PFSK-1 (cell line): ENCODE results near the gene ZNF598.

Experiments used
- FOXP2 ChIP-seq: optimal IDR thresholded peaks from 2 replicates; pipeline ENCODE3; 2011; ENCODE audit warnings: borderline replicate concordance, control low read depth, inconsistent platforms; ENCODE audit not compliant: insufficient read depth; ENCODE audit errors: extremely low read length, extremely low read depth
- POLR2AphosphoS5 ChIP-seq: IDR thresholded peaks from 2 replicates; pipeline ENCODE4 v1.6.1; 2012; ENCODE audit warnings: low read depth, mild to moderate bottlenecking, control low read depth, low read length, moderate library complexity
- SIN3A ChIP-seq: IDR thresholded peaks from 2 replicates; pipeline ENCODE4 v1.6.1; 2012; ENCODE audit warnings: mild to moderate bottlenecking, low read length, moderate library complexity, borderline replicate concordance; ENCODE audit not compliant: insufficient read depth
- TAF1 ChIP-seq: IDR thresholded peaks from 2 replicates; pipeline ENCODE4 v1.6.1; 2012; ENCODE audit warnings: low read length, control low read depth, borderline replicate concordance; ENCODE audit not compliant: insufficient read depth
- TF ChIP-seq, protein P1 (sequence below), 2 experiments: IDR thresholded peaks; 2 replicates each; pipeline versions ENCODE4 v1.6.1 to v1.8.0; 2011 to 2012; ENCODE audit warnings: low read depth in 2 of 2, low read length in 2 of 2, control low read depth in 1 of 2, inconsistent platforms in 1 of 2, mild to moderate bottlenecking in 1 of 2, moderate library complexity in 1 of 2; ENCODE audit not compliant: insufficient read depth in 1 of 2

ZNF598 gene

DNA sequence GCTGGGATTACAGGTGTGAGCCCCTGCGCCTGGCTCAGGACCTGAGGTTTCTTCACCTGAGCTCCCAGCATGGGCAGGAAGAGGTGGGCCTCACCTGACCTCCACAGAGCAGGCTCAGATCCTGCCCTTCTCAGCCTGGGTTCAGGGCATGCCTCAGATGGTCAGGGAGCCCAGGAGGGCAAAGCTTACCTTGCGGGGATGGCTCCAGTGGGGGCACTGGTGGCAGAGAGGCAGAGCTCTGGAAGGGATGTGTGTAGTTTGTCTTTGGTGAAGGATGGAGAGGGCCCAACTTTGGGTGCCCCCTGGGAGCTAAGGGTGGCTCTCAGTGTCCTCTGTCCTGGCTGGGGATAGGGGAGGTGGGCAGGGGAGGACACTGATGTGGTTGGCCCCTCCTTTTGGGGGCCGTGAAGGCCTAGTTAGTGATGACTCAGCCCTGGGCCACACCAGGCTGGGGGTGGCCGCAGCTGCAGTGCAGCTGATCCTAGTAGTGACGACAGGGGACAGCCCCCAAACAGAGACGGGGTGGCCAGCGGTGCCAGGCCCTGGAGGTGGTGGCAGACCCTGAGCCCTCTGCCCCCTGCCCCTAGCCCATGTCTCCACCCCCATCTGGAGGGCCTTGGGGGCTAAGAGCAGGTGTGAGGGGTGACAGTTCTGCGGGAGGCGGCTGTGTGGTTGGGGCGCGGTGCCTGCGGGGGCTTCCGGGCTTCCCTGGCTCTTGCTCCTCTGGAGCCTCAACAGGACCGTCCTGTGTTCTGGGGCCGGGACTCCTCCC lies 22.9 kb upstream of the ZNF598 start:
- TF ChIP-seq TAF1 (no peak), SIN3A (no peak), FOXP2 (no peak), POLR2AphosphoS5 (no peak)
- TF ChIP-seq, protein P1, sequence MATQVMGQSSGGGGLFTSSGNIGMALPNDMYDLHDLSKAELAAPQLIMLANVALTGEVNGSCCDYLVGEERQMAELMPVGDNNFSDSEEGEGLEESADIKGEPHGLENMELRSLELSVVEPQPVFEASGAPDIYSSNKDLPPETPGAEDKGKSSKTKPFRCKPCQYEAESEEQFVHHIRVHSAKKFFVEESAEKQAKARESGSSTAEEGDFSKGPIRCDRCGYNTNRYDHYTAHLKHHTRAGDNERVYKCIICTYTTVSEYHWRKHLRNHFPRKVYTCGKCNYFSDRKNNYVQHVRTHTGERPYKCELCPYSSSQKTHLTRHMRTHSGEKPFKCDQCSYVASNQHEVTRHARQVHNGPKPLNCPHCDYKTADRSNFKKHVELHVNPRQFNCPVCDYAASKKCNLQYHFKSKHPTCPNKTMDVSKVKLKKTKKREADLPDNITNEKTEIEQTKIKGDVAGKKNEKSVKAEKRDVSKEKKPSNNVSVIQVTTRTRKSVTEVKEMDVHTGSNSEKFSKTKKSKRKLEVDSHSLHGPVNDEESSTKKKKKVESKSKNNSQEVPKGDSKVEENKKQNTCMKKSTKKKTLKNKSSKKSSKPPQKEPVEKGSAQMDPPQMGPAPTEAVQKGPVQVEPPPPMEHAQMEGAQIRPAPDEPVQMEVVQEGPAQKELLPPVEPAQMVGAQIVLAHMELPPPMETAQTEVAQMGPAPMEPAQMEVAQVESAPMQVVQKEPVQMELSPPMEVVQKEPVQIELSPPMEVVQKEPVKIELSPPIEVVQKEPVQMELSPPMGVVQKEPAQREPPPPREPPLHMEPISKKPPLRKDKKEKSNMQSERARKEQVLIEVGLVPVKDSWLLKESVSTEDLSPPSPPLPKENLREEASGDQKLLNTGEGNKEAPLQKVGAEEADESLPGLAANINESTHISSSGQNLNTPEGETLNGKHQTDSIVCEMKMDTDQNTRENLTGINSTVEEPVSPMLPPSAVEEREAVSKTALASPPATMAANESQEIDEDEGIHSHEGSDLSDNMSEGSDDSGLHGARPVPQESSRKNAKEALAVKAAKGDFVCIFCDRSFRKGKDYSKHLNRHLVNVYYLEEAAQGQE (IDR thresholded peaks at IDR 0.05; ENCODE audit: insufficient read depth in 1 of 2, low read depth in 2 of 2, low read length in 2 of 2), result no peak

DNA sequence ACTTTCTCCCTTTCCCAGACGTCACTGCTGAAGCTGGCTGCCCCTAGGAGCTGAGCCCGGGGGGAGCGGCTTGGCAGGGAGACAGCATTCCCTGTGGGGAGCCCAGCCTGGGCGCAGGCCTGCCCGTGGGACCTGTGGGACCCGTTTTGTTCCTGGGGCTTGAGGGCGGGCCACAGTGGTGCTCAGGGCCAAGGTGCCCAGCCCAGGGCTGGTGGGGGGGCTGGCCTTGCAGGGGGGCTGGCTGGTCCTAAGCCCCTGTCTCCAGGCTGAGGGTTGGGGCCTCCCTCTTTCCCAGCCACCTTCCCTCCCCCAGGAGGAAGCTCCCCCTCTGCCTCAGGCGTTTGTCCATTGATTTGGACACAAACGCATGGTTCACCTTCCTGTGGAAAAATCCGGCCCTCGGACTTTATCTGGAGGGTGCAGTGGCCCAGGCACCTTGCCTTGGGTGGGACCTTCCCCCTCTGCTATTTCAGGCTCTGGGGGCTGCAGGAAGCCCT lies 21.5 kb upstream of the ZNF598 start:
- TF ChIP-seq SIN3A (no peak), POLR2AphosphoS5 (no peak), TAF1 (no peak), FOXP2 (no peak)
- TF ChIP-seq, protein P1 (IDR thresholded peaks at IDR 0.05; ENCODE audit: insufficient read depth in 1 of 2, low read depth in 2 of 2, low read length in 2 of 2), result no peak

DNA sequence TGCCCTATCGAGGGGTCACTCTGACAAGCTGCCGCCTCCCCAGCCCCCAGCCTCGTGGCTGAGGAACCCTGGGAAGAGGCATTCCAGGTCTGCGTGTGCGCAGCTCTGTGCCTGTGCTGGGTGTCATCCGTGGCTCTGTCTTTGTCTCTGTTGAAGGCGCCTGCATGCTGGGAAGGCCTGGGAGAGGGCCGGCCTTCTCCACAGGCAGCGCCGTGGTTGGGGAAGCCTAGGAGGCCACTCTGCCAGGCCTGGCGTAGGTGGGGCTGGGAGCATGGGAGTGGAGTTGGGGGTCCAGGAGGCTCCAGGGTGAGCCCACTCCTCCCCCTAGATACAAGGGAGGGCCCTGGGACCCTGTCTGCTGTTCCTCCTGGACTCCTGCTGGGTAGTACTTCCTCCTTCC lies 20.4 kb upstream of the ZNF598 start:
- no peak for TF ChIP-seq TAF1

DNA sequence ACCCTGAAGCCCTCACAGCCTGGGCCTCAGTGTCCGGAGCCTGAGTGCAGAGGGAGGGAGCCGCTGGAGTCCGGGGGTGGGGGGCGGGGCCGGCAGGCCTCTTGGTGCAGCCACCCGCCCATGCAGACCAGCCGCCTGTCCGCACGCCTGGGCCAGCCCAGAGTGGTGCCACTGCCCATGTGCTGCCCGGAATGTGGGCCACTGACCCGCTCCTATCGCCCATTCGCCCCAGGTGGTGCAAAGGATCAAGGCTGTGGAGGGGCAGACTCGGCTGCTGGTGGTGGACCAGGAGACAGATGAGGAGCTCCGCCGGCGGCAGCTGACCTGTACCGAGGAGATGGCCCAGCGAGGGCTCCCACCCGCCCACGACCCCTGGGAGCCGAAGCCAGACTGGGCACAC lies 19.7 kb upstream of the ZNF598 start:
- TF ChIP-seq SIN3A, result no peak
- TF ChIP-seq FOXP2, result no peak
- TF ChIP-seq TAF1, result no peak
- TF ChIP-seq, protein P1 (IDR thresholded peaks at IDR 0.05; ENCODE audit: insufficient read depth in 1 of 2, low read depth in 2 of 2, low read length in 2 of 2), result no peak
- no peak for TF ChIP-seq POLR2AphosphoS5

DNA sequence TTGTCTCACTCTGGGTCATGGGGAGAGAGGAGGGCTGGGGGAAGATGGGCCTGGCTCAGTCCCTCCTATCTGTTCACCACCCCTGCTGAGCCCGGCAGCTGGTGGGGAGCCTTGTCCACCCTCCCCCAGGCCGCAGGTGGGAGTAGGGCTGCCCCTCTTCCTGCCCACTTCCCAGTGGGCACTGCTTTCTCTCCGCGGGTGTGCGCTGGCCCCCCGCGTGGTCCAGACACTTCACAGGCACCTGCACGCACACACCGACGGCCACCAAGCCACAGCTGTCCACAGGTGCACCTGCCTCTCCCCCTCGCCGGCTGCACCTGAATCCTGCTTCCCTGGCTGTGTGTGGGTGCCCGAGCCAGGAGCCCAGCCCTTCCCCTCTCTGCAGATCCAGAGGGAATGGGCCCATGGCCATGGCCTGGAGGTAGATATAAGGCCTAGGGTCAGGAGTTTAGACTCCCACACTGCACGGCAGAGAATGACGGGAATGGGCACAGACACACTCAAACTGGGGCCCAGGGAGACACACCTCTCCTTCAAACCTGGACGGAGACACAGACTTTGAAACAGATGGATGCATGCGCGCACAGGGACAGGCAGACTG lies 19.1 kb upstream of the ZNF598 start:
- TF ChIP-seq, protein P1 (IDR thresholded peaks at IDR 0.05; ENCODE audit: insufficient read depth in 1 of 2, low read depth in 2 of 2, low read length in 2 of 2), result no peak
- TF ChIP-seq FOXP2 (no peak), POLR2AphosphoS5 (no peak)
